Thyroid gland (tissue), 4 donors: ENCODE measurements around the gene VWF.

ENCODE experiments used
- CTCF ChIP-seq, 6 experiments: fragments of 200-600 bp in 3 of 6; fragments of 450-650 bp in 3 of 6; sonication (generic) in 3 of 6; IDR thresholded peaks; one replicate each; pipeline ENCODE4 v1.5.1; 2016 to 2019; ENCODE audit warnings: antibody characterized with exemption in 6 of 6, mild to moderate bottlenecking in 2 of 6, inconsistent platforms in 1 of 6, moderate library complexity in 1 of 6
- POLR2A ChIP-seq, 2 donors: fragments of 450-650 bp; IDR thresholded peaks; one replicate each; pipeline ENCODE4 v1.6.1; 2017; ENCODE audit warnings: antibody characterized with exemption in 2 of 2, mild to moderate bottlenecking in 2 of 2, moderate library complexity in 1 of 2

- TF ChIP-seq POLR2A (IDR thresholded peaks at IDR 0.05) (no peak), CTCF (IDR thresholded peaks at IDR 0.05) (no peak)
These were observed 9.2 kb upstream of the VWF start for GRCh38 chr12:6133642-6134041.
